ENCODE measurements around the gene SOX12. TPM values are rescaled to one million over a fixed set of nuclear protein-coding genes. Genes with fewer than 3 reads are reported as not detected.

SOX12 gene
- total RNA-seq, 2 donors from 2014 or later, result 3.9 to 5.4 TPM

GRCh38 chr20:364905-365794 is 39.8 kb downstream of the SOX12 start:
- no peak overlapping the region for H3K4me3 ChIP-seq
- no peaks in the 10 kb centered on the region for H3K36me3 ChIP-seq
- no peak overlapping the region for H3K27ac ChIP-seq
- no peak for TF ChIP-seq CTCF (IDR thresholded peaks at IDR 0.05)
- H3K27me3 ChIP-seq (replicated peaks; ENCODE audit: insufficient read depth), result no peaks in the 10 kb centered on the region
- H3K9me3 ChIP-seq, result no peaks in the 10 kb centered on the region
- DNase-seq (ENCODE audit: low spot score) (no peak), ATAC-seq (ENCODE audit: insufficient number of reproducible peaks, low FRiP score, low read depth) (no peak)
- H3K4me1 ChIP-seq (ENCODE audit: control insufficient read depth in 1 of 2, low read depth in 2 of 2), result peaks cover 0 to 6% of the 10 kb centered on the region in 2 donors

GRCh38 chr20:366041-366718 is 40.8 kb downstream of the SOX12 start:
- DNase-seq (ENCODE audit: low spot score) (no peak), ATAC-seq (ENCODE audit: insufficient number of reproducible peaks, low FRiP score, low read depth) (no peak)
- no peaks in the 10 kb centered on the region for H3K36me3 ChIP-seq
- H3K9me3 ChIP-seq, result no peaks in the 10 kb centered on the region
- no peak for TF ChIP-seq CTCF (IDR thresholded peaks at IDR 0.05)
- no peak overlapping the region for H3K4me3 ChIP-seq
- peaks cover 0 to 6% of the 10 kb centered on the region in 2 donors for H3K4me1 ChIP-seq (ENCODE audit: control insufficient read depth in 1 of 2, low read depth in 2 of 2)
- H3K27ac ChIP-seq, result no peak overlapping the region
- no peaks in the 10 kb centered on the region for H3K27me3 ChIP-seq (replicated peaks; ENCODE audit: insufficient read depth)

- Histone ChIP-seq H3K4me1 (ENCODE audit: control insufficient read depth in 1 of 2, low read depth in 2 of 2) (peaks cover 0 to 6% of the 10 kb centered on the region in 2 donors), H3K27me3 (replicated peaks; ENCODE audit: insufficient read depth) (no peaks in the 10 kb centered on the region), H3K27ac (no peak overlapping the region), H3K4me3 (no peak overlapping the region), H3K9me3 (no peaks in the 10 kb centered on the region), H3K36me3 (no peaks in the 10 kb centered on the region)
- TF ChIP-seq CTCF (IDR thresholded peaks at IDR 0.05), result no peak
- DNase-seq (ENCODE audit: low spot score) (no peak), ATAC-seq (ENCODE audit: insufficient number of reproducible peaks, low FRiP score, low read depth) (no peak)
Measured at GRCh38 chr20:366719-367485, 41.5 kb downstream of the SOX12 start.

GRCh38 chr20:367486-367887 is 42.1 kb downstream of the SOX12 start:
- no peak overlapping the region for H3K27ac ChIP-seq
- ATAC-seq (ENCODE audit: insufficient number of reproducible peaks, low FRiP score, low read depth) (no peak), DNase-seq (ENCODE audit: low spot score) (no peak)
- no peak for TF ChIP-seq CTCF (IDR thresholded peaks at IDR 0.05)
- no peak overlapping the region for H3K4me3 ChIP-seq
- no peaks in the 10 kb centered on the region for H3K27me3 ChIP-seq (replicated peaks; ENCODE audit: insufficient read depth)
- peaks cover 0 to 2% of the 10 kb centered on the region in 2 donors for H3K4me1 ChIP-seq (ENCODE audit: control insufficient read depth in 1 of 2, low read depth in 2 of 2)
- no peaks in the 10 kb centered on the region for H3K36me3 ChIP-seq
- no peaks in the 10 kb centered on the region for H3K9me3 ChIP-seq

GRCh38 chr20:368915-369314 is 43.6 kb downstream of the SOX12 start:
- ATAC-seq (ENCODE audit: insufficient number of reproducible peaks, low FRiP score, low read depth), result no peak
- TF ChIP-seq CTCF (IDR thresholded peaks at IDR 0.05), result no peak

More at GRCh38 chr20:368915-369314, 43.6 kb downstream of the SOX12 start:
- Histone ChIP-seq H3K4me3 (no peak overlapping the region), H3K36me3 (no peaks in the 10 kb centered on the region), H3K9me3 (no peaks in the 10 kb centered on the region), H3K27me3 (replicated peaks; ENCODE audit: insufficient read depth) (no peaks in the 10 kb centered on the region), H3K27ac (no peak overlapping the region), H3K4me1 (ENCODE audit: control insufficient read depth in 1 of 2, low read depth in 2 of 2) (no peaks in the 10 kb centered on the region)
- DNase-seq (ENCODE audit: low spot score), result no peak
